A673 (cell line): ENCODE results near the gene CLASP1. TPM values are rescaled to one million over a fixed set of nuclear protein-coding genes. Genes with fewer than 3 reads are reported as not detected.

Experiments
- BruUV-seq: library from RNA; stranded (reverse); fragments of 400-500 nt; replicated peaks from 2 replicates; lab custom pipeline; 2021; lab: Mats Ljungman, UMichigan
- CTCF ChIA-PET: fragments of 300-600 bp; sonication (Branson Sonifier 250); formaldehyde crosslinking; loops from one replicate; lab custom pipeline; 2022; ENCODE audit warnings: antibody characterized with exemption; lab: Charles Lee
- POLR2A ChIA-PET: fragments of 300-600 bp; sonication (Branson Sonifier 250); formaldehyde crosslinking; loops from one replicate; lab custom pipeline; 2022; ENCODE audit warnings: antibody characterized with exemption; ENCODE audit not compliant: low non-redundant PET; lab: Charles Lee
- DNase-seq: peaks from one replicate; pipeline ENCODE4 v3.0.0-alpha.2; 2015; ENCODE audit warnings: low spot score
- H3K27ac ChIP-seq: fragments of 200-600 bp; sonication (generic); 2 replicates; pipeline ENCODE4 v1.5.1; 2016; ENCODE audit warnings: mixed run types, low read depth, mild to moderate bottlenecking, mixed read lengths, antibody characterized with exemption, low read length; ENCODE audit not compliant: poor library complexity, severe bottlenecking
- H3K27me3 ChIP-seq: fragments of 200-600 bp; sonication (generic); replicated peaks from 2 replicates; pipeline ENCODE4 v1.6.1; 2017; ENCODE audit warnings: mixed run types, low read depth, mild to moderate bottlenecking, mixed read lengths, antibody characterized with exemption, low read length; ENCODE audit not compliant: insufficient read depth, poor library complexity
- H3K36me3 ChIP-seq: fragments of 200-600 bp; sonication (generic); 2 replicates; pipeline ENCODE4 v1.6.1; 2016; ENCODE audit warnings: mixed run types, mild to moderate bottlenecking, mixed read lengths, antibody characterized with exemption, low read length; ENCODE audit not compliant: insufficient read depth, poor library complexity, severe bottlenecking
- H3K4me1 ChIP-seq: fragments of 200-600 bp; sonication (generic); 2 replicates; pipeline ENCODE4 v1.6.1; 2017; ENCODE audit warnings: mixed run types, mild to moderate bottlenecking, mixed read lengths, antibody characterized with exemption, low read length; ENCODE audit not compliant: insufficient read depth, poor library complexity, severe bottlenecking
- H3K4me3 ChIP-seq: fragments of 200-600 bp; sonication (generic); 2 replicates; pipeline ENCODE4 v1.5.1; 2016; ENCODE audit warnings: low read depth, mixed run types, mild to moderate bottlenecking, mixed read lengths, low read length; ENCODE audit not compliant: poor library complexity, severe bottlenecking
- H3K9me3 ChIP-seq: fragments of 200-600 bp; sonication (generic); 2 replicates; pipeline ENCODE4 v1.6.1; 2016; ENCODE audit warnings: mixed run types, low read depth, mild to moderate bottlenecking, mixed read lengths, antibody characterized with exemption, low read length; ENCODE audit not compliant: poor library complexity, severe bottlenecking
- CTCF ChIP-seq: fragments of 300-800, 200-600 bp; sonication (generic); conservative IDR thresholded peaks from 2 replicates; pipeline ENCODE4 v1.5.1; 2017; ENCODE audit warnings: low read depth, mild to moderate bottlenecking, antibody characterized with exemption, low read length, moderate library complexity, mixed read lengths
- EZH2 ChIP-seq: fragments of 200-600 bp; sonication (generic); IDR thresholded peaks from 2 replicates; pipeline ENCODE4 v1.6.1; 2017; ENCODE audit warnings: borderline replicate concordance, low read depth, mild to moderate bottlenecking, mixed read lengths, antibody characterized with exemption, low read length; ENCODE audit not compliant: poor library complexity, severe bottlenecking
- intact Hi-C: fragments of 100-400 bp; cut with micrococcal nuclease; formaldehyde crosslinking; loops from one replicate; pipeline ENCODE4 v1.10.0; 2022; ENCODE audit not compliant: unreplicated experiment
- total RNA-seq: library from RNA; stranded (reverse); gene quantifications from 2 replicates; pipeline ENCODE4 v1.2.3, GENCODE V29; 2021

Gene CLASP1
- total RNA-seq, 1 experiment from 2014 or later = 69.1 TPM

- Histone ChIP-seq H3K4me3 (no peak overlapping the region), H3K27ac (no peak overlapping the region), H3K36me3 (no peaks in the 10 kb centered on the region), H3K4me1 (no peaks in the 10 kb centered on the region), H3K9me3 (no peaks in the 10 kb centered on the region), H3K27me3 (no peaks in the 10 kb centered on the region)
- BruUV-seq = no TSS peak
- intact Hi-C loops = loop anchor here (2.0 kb wide), 1 partner anchor 177 kb away; no protein-coding TSS in a partner anchor
- DNase-seq = no peak
- CTCF ChIA-PET = no interaction called here
- TF ChIP-seq CTCF (no peak), EZH2 (no peak)
- POLR2A ChIA-PET = no interaction called here
Observed at GRCh38 chr2:121539750-121540469, 109.4 kb downstream of the CLASP1 start.

GRCh38 chr2:121536850-121537557 is 112.3 kb downstream of the CLASP1 start:
- POLR2A ChIA-PET = no interaction called here

GRCh38 chr2:121536347-121536746 is 112.9 kb downstream of the CLASP1 start:
- H3K27ac ChIP-seq = no peak overlapping the region
- peaks cover 11% of the 10 kb centered on the region for H3K4me1 ChIP-seq
- H3K4me3 ChIP-seq = no peak overlapping the region
- no peak for TF ChIP-seq CTCF
- TF ChIP-seq EZH2 = no peak
- H3K9me3 ChIP-seq = no peaks in the 10 kb centered on the region
- intact Hi-C loops = no loop called here
- ChIA-PET CTCF (no interaction called here), POLR2A (no interaction called here)
- no peak for DNase-seq
- BruUV-seq = no TSS peak
- no peaks in the 10 kb centered on the region for H3K36me3 ChIP-seq
- H3K27me3 ChIP-seq = no peaks in the 10 kb centered on the region

More at GRCh38 chr2:121536850-121537557, 112.3 kb downstream of the CLASP1 start:
- Histone ChIP-seq H3K27me3 (no peaks in the 10 kb centered on the region), H3K4me3 (no peak overlapping the region), H3K4me1 (peaks cover 11% of the 10 kb centered on the region), H3K9me3 (no peaks in the 10 kb centered on the region), H3K36me3 (no peaks in the 10 kb centered on the region), H3K27ac (no peak overlapping the region)
- DNase-seq = no peak
- TF ChIP-seq CTCF (no peak), EZH2 (no peak)
- intact Hi-C loops = no loop called here
- BruUV-seq = no TSS peak
- CTCF ChIA-PET = no interaction called here
